Endothelial cell (in vitro differentiated cells): ENCODE measurements around the gene CASP3. TPM values are rescaled to one million over a fixed set of nuclear protein-coding genes. Genes with fewer than 3 reads are reported as not detected.
"Not testable (repeated sequence)": the region's sequence is repeated elsewhere in the genome, so short reads cannot be mapped to it uniquely, and the experiment has no call there.

Experiments
- DNase-seq: peaks from one replicate; pipeline ENCODE4 v3.0.0; 2021; ENCODE audit warnings: low spot score
- H3K27ac Mint-ChIP-seq: one replicate; pipeline ENCODE4 v1.8.0; 2021; ENCODE audit warnings: mixed read lengths, inconsistent platforms; ENCODE audit not compliant: unreplicated experiment
- H3K27me3 Mint-ChIP-seq: one replicate; pipeline ENCODE4 v1.8.0; 2021; ENCODE audit warnings: mild to moderate bottlenecking, moderate library complexity, mixed read lengths, inconsistent platforms; ENCODE audit not compliant: unreplicated experiment
- H3K36me3 Mint-ChIP-seq: one replicate; pipeline ENCODE4 v1.8.0; 2021; ENCODE audit warnings: mild to moderate bottlenecking, low read depth, mixed read lengths, inconsistent platforms; ENCODE audit not compliant: unreplicated experiment
- H3K4me1 Mint-ChIP-seq: one replicate; pipeline ENCODE4 v1.8.0; 2021; ENCODE audit warnings: mild to moderate bottlenecking, mixed read lengths, inconsistent platforms; ENCODE audit not compliant: unreplicated experiment
- H3K4me3 Mint-ChIP-seq: one replicate; pipeline ENCODE4 v1.8.0; 2021; ENCODE audit warnings: mild to moderate bottlenecking, mixed read lengths, inconsistent platforms; ENCODE audit not compliant: unreplicated experiment
- H3K9me3 Mint-ChIP-seq: one replicate; pipeline ENCODE4 v1.8.0; 2021; ENCODE audit warnings: mixed read lengths, inconsistent platforms; ENCODE audit not compliant: unreplicated experiment
- total RNA-seq: library from RNA; stranded (reverse); fragmentation: NEBNext Ultra II Directional; extraction: Animal tissue kit (Norgen Biotek cat#: 25700); gene quantifications from one replicate; pipeline ENCODE4 v1.2.1, GENCODE V29; 2021; ENCODE audit not compliant: unreplicated experiment
- TF ChIP-seq, protein P1 (sequence below): fragments of 200-600 bp; sonication (generic); IDR thresholded peaks from one replicate; pipeline ENCODE4 v1.5.0; 2021; ENCODE audit warnings: antibody characterized with exemption; ENCODE audit not compliant: unreplicated experiment

Gene CASP3
- total RNA-seq, 1 donor from 2014 or later = 53.2 TPM

DNA sequence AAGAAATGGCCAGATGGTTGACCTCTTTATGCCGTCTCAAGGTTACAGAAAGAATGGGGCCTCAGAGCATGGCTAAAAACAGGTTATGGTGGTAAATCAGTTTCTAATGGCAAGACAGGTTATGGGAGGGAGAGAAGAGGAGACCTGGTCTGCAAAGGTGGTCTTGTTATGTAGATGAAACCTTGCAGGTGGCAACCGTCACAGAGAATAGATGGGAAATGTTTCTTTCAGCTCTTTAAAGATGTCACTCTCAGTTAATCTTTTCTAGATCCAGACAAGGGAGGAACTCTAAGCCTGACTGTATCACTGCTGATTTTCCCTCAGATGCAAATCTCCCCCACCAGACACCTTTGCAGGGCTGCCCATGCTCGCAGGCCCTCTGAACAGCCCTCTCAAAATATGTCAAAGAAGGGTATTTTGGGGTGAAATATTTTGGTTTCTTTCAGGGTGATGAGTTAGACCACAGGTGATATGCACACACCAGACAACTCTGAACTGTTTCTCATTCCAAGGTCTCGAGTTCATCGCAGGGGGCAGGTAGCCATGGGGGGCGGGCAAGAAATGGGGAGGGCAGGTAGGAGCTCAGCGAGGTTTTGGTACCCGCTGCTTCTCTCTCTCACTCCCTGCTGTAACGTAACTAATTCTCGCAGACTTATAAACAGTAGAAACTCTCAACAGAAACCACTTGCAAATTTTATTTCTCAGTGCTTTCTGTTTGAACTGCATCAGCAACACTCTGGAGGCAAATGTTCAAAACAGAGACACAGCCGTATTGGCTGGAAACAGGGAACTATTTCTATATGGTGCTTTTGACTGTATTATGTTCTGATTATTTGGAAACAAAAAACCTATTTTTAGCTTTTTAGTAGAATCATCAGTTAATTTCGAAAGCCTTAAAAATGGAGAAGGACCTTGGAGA lies 32.4 kb downstream of the CASP3 start:
- TF ChIP-seq, protein P1, sequence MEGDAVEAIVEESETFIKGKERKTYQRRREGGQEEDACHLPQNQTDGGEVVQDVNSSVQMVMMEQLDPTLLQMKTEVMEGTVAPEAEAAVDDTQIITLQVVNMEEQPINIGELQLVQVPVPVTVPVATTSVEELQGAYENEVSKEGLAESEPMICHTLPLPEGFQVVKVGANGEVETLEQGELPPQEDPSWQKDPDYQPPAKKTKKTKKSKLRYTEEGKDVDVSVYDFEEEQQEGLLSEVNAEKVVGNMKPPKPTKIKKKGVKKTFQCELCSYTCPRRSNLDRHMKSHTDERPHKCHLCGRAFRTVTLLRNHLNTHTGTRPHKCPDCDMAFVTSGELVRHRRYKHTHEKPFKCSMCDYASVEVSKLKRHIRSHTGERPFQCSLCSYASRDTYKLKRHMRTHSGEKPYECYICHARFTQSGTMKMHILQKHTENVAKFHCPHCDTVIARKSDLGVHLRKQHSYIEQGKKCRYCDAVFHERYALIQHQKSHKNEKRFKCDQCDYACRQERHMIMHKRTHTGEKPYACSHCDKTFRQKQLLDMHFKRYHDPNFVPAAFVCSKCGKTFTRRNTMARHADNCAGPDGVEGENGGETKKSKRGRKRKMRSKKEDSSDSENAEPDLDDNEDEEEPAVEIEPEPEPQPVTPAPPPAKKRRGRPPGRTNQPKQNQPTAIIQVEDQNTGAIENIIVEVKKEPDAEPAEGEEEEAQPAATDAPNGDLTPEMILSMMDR = no peak
- H3K4me3 Mint-ChIP-seq = no peak overlapping the region
- H3K4me1 Mint-ChIP-seq = peaks cover 7% of the 10 kb centered on the region
- H3K27me3 Mint-ChIP-seq = peaks cover 6% of the 10 kb centered on the region
- peaks cover 7% of the 10 kb centered on the region for H3K36me3 Mint-ChIP-seq
- DNase-seq = no peak
- H3K27ac Mint-ChIP-seq = no peak overlapping the region
- H3K9me3 Mint-ChIP-seq = peaks cover 19% of the 10 kb centered on the region

DNA sequence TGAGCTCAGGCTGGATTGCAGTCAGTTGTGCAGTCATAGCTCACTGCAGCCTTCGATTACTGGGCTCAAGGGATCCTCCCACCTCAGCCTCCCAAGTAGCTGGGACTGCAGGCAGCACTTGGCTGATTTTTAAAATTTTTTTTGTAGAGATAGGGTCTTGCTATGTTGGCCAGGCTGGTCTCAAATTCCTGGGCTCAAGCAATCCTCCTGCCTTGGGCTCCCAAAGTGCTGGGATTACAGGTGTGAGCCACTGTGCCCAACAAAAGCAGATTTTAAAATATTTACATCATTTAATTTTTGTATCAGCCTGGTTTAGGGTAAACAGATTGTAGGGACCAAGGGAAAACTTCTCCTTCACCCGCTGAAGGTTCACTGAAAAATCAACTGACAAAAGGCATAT lies 33.1 kb downstream of the CASP3 start:
- DNase-seq, H3K27ac Mint-ChIP-seq, H3K27me3 Mint-ChIP-seq, H3K4me1 Mint-ChIP-seq, H3K36me3 Mint-ChIP-seq, H3K4me3 Mint-ChIP-seq: not testable (repeated sequence)
- H3K9me3 Mint-ChIP-seq = peaks cover 19% of the 10 kb centered on the region

DNA sequence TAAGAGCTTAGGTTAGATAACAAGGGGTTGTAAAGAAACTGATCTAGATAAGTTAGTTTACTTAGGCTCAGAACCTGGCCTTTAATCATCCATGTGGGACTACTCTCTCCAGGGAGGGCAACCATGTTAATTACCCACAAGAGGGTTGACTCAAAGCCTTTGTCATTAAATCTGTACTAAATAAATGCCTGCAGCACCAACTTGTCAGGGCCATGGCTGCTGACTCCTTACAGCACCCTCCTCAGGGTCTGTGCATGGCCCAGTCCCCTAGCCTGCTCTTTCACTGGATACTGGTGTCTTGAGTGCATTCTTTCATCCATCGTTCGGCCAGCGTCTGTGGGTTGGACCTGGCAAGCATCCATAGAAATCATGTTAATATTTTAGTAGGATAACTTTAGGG lies 34.7 kb downstream of the CASP3 start:
- Mint-ChIP-seq H3K4me1 (peaks cover 7% of the 10 kb centered on the region), H3K36me3 (peaks cover 7% of the 10 kb centered on the region), H3K4me3 (no peak overlapping the region), H3K27ac (no peak overlapping the region), H3K9me3 (peaks cover 19% of the 10 kb centered on the region), H3K27me3 (peaks cover 2% of the 10 kb centered on the region)
- TF ChIP-seq, protein P1 = no peak
- no peak for DNase-seq

DNA sequence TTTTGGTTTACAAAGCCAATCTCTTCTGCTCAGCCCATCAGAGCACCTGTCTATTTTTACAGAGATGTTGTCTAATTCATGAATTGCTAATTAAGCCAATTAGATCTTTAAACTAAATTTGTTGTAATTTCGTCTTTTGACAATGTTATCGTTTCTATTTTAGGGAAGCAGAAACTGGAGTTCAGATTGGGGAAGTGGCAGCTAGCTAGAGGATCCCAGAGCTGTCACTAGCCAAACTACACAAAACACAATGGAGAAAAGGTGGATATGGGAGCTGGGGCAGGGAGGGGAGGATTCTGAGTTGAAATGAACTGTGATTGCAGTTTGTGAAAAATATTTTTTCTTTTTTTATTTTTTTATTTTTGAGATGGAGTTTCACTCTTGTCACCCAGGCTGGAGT lies 35.8 kb downstream of the CASP3 start:
- peaks cover 19% of the 10 kb centered on the region for H3K9me3 Mint-ChIP-seq
- peaks cover 2% of the 10 kb centered on the region for H3K4me1 Mint-ChIP-seq
- no peak for DNase-seq
- peaks cover 2% of the 10 kb centered on the region for H3K27me3 Mint-ChIP-seq
- H3K27ac Mint-ChIP-seq = no peak overlapping the region
- no peak overlapping the region for H3K4me3 Mint-ChIP-seq
- TF ChIP-seq, protein P1 = no peak
- peaks cover 12% of the 10 kb centered on the region for H3K36me3 Mint-ChIP-seq

DNA sequence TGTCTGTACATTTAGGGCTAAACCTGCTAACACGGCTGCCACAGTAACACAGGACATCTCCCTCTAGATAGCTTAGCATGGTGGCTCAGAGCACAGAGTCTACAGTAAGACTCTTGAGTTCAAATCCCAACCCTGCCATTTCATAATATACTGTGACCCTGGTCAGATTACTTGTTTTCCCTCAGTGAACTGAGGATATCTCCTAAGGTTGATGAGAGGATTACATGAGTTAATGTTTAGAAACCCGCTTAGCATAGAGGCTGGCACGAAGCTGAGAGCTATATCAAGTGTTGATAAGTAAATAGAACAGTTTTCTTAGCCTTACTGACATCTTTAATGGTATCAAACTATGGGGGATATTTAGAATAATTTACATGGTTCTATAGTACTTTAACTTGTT lies 37.2 kb downstream of the CASP3 start:
- H3K27me3 Mint-ChIP-seq = no peaks in the 10 kb centered on the region
- no peak overlapping the region for H3K4me3 Mint-ChIP-seq
- peaks cover 12% of the 10 kb centered on the region for H3K36me3 Mint-ChIP-seq
- TF ChIP-seq, protein P1 = no peak
- no peak for DNase-seq
- peaks cover 19% of the 10 kb centered on the region for H3K9me3 Mint-ChIP-seq
- H3K27ac Mint-ChIP-seq = no peak overlapping the region
- H3K4me1 Mint-ChIP-seq = no peaks in the 10 kb centered on the region

DNA sequence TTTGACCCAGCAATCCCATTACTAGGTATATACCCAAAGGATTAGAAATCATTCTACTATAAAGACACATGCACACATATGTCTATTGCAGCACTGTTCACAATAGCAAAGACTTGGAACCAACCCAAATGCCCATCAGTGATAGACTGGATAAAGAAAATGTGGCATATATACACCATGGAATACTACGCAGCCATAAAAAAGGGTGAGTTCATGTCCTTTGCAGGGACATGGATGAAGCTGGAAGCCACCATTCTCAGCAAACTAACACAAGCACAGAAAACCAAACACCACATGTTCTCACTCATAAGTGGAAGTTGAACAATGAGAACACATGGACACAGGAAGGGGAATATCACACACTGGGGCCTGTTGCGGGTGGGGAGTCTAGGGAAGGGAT lies 41.8 kb downstream of the CASP3 start:
- peaks cover 12% of the 10 kb centered on the region for H3K36me3 Mint-ChIP-seq
- H3K27ac Mint-ChIP-seq, H3K27me3 Mint-ChIP-seq, H3K9me3 Mint-ChIP-seq, H3K4me3 Mint-ChIP-seq, DNase-seq, H3K4me1 Mint-ChIP-seq: not testable (repeated sequence)

DNA sequence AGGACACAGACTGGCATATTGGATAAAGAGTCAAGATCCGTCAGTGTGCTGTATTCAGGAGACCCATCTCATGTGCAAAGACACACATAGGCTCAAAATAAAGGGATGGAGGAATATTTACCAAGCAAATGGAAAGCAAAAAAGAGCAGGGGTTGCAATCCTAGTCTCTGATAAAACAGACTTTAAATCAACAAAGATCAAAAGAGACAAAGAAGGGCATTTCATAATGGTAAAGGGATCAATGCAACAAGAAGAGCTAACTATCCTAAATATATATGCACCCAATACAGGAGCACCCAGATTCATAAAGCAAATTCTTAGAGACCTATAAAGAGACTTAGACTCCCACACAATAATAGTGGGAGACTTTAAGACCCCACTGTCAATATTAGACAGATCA lies 46.4 kb downstream of the CASP3 start:
- H3K9me3 Mint-ChIP-seq, DNase-seq, H3K27me3 Mint-ChIP-seq, H3K4me1 Mint-ChIP-seq, H3K36me3 Mint-ChIP-seq, H3K4me3 Mint-ChIP-seq, H3K27ac Mint-ChIP-seq: not testable (repeated sequence)

DNA sequence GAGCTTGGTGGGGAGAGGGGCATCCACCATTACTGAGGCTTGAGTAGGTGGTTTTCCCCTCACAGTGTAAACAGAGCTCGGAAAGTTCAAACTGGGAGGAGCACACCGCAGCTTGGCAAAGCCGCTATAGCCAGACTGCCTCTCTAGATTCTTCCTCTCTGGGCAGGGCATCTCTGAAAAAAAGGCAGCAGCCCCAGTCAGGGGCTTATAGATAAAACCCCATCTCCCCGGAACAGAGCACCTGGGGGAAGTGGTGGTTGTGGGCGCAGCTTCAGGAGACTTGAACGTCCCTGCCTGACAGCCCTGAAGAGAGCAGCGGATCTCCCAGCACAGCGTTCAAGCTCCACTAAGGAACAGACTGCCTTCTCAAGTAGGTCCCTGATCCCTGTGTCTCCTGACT lies 48.3 kb downstream of the CASP3 start:
- H3K27me3 Mint-ChIP-seq, DNase-seq, H3K9me3 Mint-ChIP-seq, H3K4me1 Mint-ChIP-seq, H3K36me3 Mint-ChIP-seq, H3K27ac Mint-ChIP-seq, H3K4me3 Mint-ChIP-seq: not testable (repeated sequence)
